HG03457 (cell line): ENCODE data around the gene ALOX15.
"Not testable (repeated sequence)": the region's sequence is repeated elsewhere in the genome, so short reads cannot be mapped to it uniquely, and the experiment has no call there.

Source experiments
- ATAC-seq: cut with Tn5 transposase; IDR thresholded peaks from one replicate; pipeline ENCODE4 v1.9.1; 2021; ENCODE audit warnings: moderate number of reproducible peaks; ENCODE audit not compliant: unreplicated experiment

The ALOX15 gene

GRCh38 chr17:4594931-4595684 is 46.4 kb downstream of the ALOX15 start:
- no peak for ATAC-seq

DNA sequence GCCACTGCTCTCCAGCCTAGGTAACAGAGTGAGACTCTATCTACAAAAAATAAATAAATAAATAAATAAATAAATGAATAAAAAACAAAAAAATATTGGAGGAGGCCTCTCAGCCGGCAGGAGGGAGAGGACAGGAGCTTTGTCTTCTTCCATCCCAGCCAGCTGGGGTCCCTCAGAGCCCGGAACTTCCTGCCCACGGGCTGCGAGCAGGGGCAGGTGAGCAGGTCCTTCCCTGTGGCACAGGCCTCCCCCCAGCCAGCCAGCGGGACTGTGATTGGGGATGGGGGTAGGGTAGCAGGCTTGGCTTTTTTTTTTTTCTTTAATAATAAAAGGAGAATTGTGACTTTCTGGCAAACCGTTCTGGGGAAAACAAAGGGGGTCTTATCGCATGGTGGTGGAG is 47.1 kb downstream of the ALOX15 start:
- no peak for ATAC-seq

GRCh38 chr17:4593021-4593421 is 48.5 kb downstream of the ALOX15 start:
- no peak for ATAC-seq

DNA sequence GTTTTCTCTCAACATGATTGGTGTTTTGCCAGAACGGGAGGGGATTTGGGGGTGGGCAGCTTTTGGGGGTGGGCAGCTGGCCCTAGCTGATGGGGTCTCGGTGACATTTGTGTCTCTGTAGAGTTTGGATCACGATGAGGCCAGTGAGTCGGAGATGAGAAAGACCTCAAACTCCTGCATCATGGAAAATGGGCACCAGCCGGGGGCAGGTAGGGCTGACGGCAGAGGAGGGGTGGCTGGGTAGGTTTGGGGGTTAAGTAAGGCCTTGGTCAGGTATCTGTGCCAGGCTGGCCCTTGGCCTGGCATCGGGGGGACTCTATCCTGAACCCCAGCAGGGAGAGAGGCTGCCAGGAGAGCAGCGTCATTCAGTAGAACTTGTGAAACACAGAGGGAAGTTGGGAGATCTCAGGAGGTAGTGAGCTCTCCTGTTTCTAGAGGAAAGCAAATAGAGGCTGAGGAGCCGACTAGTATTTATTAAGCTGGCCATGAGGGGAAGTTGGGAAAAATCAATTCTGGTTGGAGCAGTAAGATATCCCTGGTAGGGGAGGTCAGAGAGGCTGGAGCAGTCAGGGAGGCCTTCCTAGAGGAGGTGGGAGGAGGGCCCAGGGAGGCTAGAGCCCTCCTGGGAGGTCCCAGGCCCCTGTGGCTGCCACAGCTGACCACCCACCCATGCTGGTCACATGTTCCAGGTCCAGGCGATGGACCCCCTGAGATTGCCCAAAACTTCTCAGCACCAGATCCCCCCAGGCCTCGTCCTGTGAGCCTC is 49.1 kb downstream of the ALOX15 start:
- no peak for ATAC-seq

DNA sequence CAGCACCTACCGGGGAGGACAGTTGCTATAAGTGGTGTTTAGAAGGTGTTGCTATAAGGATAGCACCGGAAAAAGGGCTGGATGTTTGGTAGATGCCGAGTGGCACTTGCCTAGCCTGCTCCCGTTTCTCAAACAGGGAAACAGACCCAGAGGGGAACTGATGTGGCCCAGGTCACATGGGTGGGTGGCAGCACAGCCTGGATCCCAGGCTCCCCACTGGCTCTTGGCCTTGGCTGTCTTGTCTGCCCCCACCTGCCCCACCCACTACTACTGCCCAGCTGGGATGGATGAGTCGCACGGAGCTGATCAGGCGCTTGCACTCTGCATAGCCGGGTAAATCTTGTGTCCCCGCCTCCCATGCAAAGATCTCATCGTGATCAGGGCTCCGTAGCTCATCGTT is 49.9 kb downstream of the ALOX15 start:
- ATAC-seq, result no peak

GRCh38 chr17:4590981-4591453 is 50.5 kb downstream of the ALOX15 start:
- no peak for ATAC-seq

DNA sequence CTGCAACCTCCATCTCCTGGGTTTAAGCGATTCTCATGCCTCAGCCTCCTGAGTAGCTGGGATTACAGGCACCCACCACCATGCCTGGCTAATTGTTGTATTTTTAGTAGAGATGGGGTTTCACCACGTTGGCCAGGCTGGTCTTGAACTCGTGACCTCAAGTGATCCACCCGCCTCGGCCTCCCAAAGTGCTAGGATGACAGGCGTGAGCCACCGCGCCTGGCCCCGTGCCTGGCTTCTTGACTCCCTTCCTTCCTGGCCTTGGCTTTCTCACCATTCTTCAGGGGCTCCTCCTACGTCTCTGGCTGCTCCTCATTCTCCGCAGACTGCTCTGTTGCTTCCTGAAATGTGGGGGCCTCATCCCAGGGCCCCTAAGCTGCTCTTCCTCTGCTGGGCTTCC is 51.4 kb downstream of the ALOX15 start:
- ATAC-seq, result not testable (repeated sequence)

- no peak for ATAC-seq
Observed at GRCh38 chr17:4588898-4589625, 52.4 kb downstream of the ALOX15 start.

DNA sequence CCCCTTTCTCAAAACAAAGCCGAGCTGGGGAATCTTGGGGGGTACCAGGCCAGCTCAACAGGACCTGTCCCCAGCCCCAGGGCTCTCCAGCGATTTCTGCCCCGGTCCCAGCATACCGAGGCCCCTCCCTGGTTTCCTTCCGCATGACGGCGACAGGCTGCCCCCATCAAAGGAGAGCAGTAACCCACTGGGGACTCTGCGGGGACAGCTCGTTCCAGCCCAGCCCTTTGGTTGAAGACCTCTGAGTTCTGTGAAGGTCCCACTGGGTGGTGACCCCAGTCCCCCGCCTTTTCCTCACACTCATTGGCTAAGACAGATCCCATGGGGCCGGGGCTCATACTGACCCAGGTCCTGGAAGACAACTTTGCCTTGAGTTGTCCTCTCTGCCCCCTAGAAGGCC is 53.1 kb downstream of the ALOX15 start:
- ATAC-seq, result no peak

DNA sequence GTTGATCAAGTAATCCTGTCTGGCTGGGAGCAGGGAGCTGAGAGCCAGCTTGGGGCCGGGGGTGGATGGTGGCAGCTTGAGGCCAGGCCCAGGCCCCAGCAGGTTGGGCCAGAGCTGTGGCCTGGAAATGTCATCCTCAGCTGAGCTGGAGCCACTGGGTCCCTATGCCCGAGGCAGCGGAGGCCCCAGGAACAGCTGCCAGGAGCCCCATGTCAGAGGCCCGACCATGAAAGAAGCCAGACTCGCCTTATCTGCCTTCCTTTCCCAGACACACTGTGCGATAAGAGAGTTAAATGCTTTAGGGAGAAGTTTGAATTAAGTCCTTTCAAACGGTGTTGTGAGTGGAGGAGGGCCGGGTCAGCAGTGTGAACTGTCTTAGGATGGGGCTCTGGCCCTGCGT is 53.7 kb downstream of the ALOX15 start:
- no peak for ATAC-seq

DNA sequence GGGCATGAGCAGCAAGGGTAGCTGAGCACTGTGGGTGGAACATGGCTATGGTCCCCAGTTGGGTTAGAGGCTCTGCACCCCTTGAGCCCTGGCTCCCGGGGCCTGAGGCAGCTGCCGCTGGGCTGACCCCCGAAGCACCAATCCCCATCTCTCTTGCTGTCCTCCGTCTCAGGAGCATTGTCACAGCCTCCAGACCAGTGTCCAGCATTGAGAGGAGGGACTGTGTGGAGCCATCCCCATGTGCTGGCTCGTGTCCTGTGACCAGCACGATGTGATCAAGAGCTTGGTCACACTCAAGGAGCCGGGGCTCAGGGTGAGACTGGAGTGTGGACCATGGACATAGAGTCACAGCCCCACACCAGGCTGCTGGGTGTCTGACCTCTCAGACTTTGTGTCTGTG is 54.3 kb downstream of the ALOX15 start:
- ATAC-seq, result no peak

DNA sequence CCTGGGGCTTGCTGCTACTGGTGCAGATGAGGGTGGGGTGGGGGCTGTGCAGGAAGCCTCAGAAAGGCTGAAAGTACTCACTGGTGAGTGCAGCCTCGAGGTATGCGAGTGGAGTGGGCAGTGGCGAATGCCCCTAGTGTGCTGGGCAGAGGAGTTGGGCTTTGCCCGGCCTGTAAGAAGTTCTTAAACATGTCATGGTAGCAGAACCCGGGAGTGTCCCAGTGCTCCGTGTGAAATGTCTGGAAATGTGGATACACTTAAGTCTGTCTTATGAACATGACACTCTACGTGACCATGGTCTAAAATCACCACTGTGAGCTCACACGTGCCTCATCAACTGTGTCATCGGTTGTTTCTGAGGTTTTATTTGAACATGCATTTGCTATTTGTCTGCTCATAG is 55.4 kb downstream of the ALOX15 start:
- ATAC-seq, result no peak

GRCh38 chr17:4585638-4585994 is 55.9 kb downstream of the ALOX15 start:
- no peak for ATAC-seq

DNA sequence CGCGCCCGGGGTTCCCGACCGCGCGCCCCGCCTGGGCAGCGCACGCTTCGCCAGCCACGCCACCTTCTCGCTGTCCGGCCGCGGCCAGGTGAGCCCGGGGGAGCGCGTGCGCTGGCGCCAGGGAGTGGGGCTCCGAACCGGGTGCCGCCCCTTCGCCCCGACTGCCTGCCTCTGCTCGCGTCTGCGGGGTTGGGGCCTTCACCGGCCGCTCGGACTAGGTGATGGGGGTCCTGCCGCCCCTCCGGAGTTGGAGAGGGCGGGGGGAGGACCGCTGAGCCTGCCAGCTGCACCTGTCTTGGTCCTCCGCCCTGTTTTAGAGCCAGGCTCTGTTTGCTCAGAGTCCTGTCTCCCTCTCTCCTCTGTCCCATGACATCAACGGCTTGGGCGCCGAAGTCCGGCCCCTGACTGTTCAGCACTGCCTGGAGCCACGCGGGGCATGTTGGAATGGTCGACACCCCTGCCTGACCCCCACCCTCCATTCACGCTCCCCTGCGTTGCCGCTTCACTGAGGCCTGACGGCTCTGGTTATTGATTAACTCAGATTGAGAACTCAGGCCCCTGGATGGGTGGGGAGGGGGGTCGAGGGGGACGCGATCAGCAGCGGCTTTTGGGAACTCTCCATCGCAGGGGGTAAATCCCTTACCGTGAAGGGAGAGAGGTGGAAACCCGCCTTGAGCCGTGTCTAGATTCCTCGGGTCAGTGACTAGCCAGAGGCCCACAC is 56.4 kb downstream of the ALOX15 start:
- no peak for ATAC-seq

DNA sequence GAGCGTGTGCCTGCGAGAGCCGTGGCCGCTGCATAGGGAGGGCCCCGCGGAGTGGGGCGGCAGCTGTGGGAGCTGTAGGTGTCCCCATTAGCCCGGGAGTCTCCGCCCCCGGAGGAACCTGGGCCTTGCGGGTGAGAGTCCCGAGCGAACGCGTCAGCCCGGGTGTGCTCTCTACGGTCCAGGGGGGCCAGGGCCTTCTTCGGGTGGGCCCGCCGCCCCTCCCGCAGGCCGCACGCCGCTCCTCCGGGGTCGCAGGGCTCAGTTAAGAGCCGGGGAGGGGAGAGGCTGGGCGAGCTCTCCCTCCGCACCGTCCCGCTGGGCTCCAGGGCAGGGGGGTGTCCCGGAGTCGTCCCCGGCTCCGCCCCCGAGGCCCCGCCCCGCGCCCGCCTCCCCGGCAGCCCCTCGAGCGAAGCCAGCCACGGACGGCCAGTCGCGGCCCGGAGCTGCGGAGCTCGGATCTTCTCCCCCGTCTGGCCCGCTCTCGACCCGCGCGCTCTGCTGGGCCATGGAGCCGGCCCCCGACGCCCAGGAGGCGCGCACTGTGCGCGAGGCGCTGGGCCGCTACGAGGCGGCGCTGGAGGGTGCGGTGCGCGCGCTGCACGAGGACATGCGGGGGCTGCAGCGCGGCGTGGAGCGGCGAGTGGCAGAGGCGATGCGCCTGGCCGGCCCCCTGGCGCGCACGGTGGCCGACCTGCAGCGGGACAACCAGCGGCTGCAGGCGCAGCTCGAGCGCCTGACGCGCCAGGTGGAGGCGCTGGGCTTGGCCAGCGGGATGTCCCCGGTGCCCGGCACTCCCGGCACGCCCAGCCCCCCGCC is 57.2 kb downstream of the ALOX15 start, which contains the start of gene SMTNL2:
Gene SMTNL2, plus strand, starts transcription at position 429 of the 816 bp plus-strand sequence. Its CDS starts 77 bp downstream, at position 506.
- ATAC-seq, result no peak

DNA sequence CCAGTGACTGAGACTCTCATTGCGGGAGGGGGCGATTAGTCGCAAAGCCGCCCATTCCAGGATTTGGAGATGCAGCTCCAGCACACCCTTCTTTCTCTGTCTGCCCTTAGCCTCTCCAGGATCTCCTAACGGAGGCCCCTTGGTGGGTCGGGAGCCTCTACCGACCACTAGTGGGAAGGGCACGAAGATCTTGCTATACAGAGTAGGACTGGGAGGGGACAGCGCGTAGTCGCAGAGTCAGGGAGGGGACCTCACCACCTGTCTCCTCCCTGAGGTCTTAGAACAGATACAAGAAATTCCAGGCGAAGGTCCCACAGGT is 57.7 kb downstream of the ALOX15 start:
- no peak for ATAC-seq

GRCh38 chr17:4583206-4583605 is 58.3 kb downstream of the ALOX15 start:
- ATAC-seq, result no peak

GRCh38 chr17:4582691-4583090 is 58.8 kb downstream of the ALOX15 start:
- ATAC-seq, result no peak

- ATAC-seq, result no peak
Observed at GRCh38 chr17:4582101-4582501, 59.4 kb downstream of the ALOX15 start.
